ENCODE data around the gene TULP4.

GRCh38 chr6:158381214-158381613, 68.9 kb downstream of the TULP4 start:
- no peak for TF ChIP-seq CTCF (conservative IDR thresholded peaks at IDR 0.05 in 1 of 2, IDR thresholded peaks at IDR 0.05 in 1 of 2; ENCODE audit: extremely low read depth in 1 of 2, insufficient read depth in 1 of 2, low read depth in 1 of 2, low read length in 2 of 2)
- no peak for TF ChIP-seq EZH2 (IDR thresholded peaks at IDR 0.05; ENCODE audit: borderline replicate concordance, low read length)
